ENCODE data around the gene DDC.

The DDC gene, protein sequence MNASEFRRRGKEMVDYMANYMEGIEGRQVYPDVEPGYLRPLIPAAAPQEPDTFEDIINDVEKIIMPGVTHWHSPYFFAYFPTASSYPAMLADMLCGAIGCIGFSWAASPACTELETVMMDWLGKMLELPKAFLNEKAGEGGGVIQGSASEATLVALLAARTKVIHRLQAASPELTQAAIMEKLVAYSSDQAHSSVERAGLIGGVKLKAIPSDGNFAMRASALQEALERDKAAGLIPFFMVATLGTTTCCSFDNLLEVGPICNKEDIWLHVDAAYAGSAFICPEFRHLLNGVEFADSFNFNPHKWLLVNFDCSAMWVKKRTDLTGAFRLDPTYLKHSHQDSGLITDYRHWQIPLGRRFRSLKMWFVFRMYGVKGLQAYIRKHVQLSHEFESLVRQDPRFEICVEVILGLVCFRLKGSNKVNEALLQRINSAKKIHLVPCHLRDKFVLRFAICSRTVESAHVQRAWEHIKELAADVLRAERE
- total RNA-seq = 0 to 0.16 (median 0) reads per million in 18 experiments

DNA sequence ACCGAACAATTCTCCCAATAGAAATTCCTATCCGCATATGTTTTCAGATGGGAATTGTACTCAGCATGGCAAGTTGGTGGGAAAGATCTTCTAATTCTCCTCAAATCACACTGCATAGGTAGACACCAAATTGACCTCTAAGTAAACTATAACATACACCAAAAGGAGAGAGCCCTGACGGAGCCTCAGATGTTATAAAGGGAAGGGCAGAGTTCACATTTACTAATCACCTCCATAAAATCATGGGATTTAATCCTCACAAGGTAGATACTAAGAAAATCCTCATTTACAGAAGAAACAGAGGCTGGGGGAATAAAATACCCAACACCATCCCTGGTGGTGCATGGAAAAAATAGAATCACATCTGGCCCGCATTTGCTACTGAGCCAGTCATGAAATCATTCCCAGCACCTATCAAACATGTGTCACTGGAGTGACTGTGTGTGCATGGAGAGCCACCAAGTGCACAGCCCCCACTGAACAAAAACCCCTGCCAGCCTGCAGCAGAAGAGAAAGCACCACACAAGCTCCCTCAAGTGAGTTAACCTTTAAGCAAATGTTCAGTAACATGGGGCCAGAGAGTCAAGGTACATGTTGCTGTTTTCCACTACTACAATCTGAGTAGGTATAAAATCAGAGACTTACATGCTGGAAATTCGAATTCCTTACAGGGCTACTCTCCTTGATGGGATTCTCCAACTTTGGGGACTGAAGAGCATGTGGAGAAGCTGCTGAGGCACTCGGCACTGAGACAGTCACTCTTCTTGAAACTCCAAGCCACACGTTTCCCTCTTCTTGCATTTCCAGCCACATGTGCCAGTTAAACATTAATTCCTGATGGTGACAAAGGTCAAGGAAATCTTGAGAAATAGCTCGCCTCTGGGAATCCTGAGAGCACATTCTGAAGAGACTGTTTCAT lies at the start of gene DDC:
Gene DDC, minus strand, starts transcription at position 766 of the 919 bp plus-strand sequence. CDS start 21,320 bp downstream, outside the sequence.
- no peak for DNase-seq

DNA sequence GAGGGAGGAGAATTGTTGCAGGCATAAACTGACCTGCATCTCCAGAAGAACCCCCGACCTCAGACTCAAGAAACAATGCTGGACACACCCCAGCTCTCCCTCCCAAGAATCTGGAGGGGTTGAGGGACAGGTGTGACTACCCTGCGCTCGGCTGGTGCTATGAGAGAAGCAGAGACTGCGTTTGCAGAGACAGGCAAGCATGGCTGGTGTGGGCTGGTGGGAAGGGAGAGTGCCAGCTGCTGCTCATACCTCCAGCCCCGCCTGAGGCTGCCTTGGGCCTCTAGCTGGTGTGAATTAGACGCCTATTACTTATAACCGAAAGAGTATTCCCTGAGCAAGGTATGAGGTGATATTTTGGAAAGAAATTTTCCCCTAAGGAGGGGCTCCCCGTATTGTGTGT lies 48.3 kb upstream of the DDC start:
- DNase-seq = no peak

DNA sequence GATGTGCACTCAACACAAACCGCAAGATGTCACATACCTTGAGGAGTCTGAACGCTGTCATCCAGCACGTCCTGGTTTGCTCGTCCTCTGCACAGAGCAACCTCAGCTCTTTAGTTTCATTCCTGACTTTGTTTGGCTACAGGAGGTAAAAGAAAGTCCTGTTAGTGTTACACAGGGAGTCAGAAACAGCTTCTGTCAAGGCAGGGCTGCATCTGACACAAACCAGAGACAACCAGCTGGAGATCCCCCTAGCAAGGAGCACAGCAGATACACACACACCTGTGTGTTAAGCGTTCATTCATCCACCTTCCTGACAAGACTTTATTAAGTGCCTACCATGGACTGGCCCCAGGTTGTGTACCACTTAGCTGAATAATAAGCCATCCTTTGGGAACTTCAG lies 47.5 kb upstream of the DDC start:
- DNase-seq = no peak

DNA sequence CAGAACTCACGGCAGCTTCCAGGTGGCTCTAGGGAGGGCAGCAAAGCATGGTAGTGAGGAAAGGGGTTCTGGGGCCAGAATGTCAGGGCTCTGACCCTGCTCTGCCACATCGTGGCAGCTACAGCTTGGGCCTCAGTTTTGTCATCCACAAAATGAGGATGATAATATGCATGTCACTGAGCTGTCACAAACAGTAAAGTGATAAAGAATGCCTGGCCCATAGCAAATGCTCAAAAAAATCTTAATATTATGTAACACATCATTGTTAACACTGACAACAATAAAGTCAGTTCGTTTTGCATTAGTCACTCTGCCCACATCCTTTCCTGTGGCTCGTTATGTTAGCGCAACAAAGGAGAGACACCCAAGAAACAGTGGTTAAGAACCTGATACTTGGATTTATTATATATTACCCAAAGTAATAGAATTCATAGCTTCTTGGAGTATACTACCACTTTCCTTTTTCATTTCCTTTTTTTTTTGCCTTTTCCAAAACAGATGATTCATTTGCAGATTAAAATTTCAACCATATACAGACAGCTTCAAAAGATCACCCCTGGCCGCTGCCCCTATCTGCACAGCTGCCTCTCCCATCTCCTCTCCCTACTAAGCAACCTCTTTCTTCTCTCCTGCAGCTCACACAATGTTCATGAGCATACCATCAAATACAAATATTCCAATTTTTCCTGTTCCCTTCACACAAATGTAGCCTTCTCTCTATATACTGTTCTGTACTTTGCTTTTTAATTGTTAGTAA lies 45.5 kb upstream of the DDC start:
- DNase-seq = peak; percentile 36 to 50

DNA sequence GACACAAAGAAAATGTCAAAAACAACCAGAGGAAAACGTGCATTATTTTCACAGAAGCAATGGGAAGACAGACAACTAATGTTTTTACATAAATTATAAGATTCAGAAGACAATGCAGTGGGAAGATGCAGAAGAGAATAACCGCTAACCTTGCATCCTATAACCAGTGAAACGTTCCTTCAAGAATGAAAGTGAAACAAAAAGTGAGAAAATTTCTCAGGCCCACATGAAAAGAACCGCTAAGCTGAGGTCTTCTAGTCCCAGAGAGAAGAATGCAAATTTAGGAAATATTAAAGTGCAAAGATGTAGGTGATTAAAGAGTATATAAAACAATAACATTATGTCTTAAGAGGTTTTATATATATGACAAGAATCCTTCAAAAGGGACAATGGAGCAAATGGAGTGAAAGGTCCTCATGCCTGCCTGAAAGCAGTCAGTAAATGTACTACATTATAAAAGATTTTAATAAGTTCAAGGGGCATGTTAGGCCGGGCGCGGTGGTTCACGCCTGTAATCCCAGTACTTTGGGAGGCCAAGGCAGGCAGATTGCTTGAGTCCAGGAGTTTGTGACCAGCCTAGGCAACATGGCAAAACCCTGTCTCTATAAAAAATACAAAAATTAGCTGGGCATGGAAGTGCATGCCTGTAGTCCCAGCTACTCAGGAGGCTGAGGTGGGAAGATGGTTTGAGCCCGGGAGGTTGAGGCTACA lies 43.1 kb upstream of the DDC start:
- DNase-seq = no peak

DNA sequence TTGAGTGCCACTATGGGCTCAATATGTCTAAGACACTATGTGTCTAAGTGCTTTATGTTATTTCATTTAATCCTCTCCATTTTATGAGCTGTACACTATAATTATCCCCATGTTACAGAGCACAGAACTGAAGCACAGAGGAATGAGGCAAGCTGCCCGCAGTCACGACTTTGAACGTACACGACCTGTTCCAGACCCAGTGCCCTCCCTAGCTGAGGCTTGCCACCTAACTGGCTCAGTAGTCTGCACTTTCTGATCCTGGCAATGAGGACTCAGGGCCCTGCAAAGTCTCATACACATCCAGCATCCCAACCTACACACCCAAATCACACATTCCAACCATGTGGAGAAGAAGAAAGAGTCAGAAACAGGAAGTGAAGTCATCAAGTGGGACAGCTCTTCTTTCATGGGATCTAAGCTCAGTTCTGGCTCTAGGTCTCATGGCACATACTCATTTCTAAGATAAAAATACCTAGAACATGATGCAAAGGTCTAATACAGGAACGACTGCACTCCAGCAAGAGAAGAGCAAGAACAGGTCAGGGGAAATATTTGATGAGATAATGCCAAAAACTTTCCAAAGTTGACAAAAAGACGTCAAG lies 42.4 kb upstream of the DDC start:
- DNase-seq = no peak

DNA sequence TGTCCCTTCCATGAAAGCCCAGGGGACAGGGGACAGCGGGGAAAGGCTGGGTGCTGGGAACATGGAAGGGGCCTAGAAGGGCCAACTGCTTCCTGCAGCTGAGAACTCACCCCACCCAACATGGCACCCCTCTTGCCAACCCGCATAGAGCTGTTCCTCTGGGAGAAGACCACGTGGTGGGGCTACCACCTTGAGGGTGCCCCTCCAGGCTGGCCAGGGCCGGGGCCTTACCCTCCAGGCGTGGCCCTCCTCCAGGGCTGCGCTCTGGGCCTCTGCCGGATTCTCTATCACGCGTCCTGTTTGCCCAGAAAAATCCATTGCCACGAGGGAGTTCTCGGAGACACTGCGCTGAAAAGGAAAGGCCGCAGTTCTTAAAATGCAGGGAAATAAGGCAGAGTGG lies 39.9 kb upstream of the DDC start:
- no peak for DNase-seq

DNA sequence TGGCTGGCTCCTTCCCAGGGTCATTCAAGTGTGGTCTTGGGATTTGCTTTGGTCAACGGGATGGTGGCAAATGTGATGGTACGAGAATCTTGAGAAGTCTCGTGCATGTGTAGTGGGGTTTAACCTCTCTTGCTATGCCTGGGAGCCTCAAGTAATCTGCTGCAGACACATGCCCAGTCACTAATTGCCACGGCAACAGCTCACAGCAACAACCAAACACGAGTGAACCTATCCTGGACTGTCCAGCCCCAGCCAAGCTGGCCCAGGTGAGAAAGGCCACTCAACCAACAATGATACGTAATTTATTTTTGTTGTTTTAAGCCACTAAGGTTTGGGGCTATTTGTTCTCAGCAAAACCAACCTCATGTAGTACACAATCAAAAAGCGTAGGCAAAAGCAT lies 38.1 kb upstream of the DDC start:
- DNase-seq = no peak

DNA sequence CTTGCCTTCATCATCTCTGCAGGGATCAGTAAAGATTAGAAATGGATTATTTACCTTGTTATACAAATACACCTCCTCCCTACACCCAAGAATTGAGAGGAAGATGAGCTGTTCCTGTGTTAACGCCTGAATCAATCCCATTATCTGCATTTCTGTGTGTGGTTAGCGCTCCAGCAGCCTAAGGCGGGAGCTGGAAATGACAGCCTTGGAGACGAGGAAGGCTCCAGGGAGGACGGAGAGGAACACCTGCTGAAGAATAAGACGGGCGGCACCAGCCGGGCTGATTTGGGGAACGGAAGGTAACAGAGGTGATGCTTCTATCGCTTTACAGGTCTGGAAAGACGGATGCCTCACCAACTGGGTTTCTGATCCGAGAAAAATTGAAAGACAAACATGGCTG lies 34.2 kb upstream of the DDC start:
- DNase-seq = no peak

DNA sequence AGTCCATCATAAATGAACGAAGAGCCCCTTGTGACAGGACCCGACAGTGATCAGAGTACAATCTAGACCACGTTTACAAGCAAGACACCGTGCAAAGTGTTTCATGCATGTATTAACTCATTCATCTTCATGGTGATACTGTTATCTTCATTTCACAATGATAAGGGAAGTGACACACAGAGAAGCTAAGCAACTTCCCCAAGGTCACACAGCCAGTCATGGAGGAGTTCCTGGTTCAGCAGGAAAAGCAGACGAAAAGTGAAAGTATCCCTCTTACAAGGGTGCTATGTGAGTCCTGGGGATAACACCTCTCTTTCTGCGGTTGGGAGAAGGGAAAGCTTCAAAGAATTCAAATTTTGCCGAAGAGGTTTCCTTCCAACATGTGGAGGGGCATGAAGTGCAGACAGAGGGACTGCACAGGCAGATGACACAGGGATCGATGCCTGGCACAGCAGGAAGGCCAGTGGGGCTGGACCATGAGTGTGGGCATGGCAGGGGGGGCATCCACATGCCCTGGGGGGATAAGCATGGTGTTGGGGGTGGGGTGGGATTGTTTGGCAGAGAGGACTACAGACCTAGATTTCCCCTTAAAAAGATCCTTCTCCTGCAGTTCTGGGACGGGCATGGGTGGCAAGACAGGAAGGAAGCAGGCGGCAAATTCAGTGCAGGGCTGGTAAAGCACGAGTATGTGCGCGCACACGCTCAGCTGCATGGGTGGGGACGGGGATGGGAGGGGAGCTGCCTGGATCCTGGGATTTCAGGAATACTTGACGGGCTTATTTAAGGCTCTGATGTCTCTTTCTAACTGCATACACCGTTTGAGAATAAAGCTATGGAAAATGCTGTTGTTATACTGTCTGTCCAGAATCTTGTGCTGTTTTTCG lies 33.5 kb upstream of the DDC start:
- peak; percentile 18 to 26 for DNase-seq

DNA sequence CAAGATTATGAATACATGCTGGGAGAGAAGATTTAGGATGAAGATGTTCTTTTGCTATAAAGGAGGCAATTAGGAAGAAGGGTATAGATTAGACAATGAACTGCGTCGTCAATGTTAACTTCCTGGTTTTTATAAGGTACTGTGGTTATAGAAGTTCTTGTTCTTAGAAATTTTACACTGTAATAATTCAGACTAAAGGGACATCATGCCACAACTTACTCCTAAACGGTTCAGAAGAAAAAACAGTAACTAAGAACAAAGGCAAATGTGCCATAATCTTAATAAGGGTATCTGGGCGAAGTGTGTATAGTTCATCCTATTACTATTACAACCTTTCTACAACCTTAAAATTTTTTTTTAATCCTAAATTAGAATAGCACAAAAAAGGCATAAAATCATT lies 31.3 kb upstream of the DDC start:
- DNase-seq = no peak

DNA sequence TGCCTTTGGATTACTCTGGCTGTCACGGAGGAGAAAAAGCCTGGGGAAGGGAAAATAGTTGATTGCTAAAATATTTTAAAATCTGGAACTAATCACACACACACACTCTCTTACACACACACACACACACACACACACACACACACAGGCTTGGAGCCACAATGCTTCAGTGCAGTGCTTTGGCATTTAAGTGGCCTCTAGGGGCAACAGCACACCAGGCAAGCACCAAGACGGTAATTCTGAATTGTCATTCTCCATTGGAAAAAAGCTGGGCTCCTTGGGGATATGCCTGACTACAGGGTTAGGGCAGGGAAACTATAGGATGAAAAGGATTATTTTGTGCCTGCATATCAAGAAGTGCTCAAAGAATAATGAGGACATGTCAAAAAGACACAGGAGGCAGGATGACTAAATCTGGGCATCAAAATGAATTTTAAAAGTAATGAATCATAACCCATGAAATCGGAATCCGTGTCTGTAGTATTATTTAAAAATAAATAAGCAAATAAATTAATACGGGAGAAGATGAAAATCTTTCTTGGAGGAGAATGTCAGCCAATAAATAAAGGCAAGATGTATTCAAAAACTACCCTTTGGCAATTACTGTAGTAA lies 30.4 kb upstream of the DDC start:
- DNase-seq = no peak

DNA sequence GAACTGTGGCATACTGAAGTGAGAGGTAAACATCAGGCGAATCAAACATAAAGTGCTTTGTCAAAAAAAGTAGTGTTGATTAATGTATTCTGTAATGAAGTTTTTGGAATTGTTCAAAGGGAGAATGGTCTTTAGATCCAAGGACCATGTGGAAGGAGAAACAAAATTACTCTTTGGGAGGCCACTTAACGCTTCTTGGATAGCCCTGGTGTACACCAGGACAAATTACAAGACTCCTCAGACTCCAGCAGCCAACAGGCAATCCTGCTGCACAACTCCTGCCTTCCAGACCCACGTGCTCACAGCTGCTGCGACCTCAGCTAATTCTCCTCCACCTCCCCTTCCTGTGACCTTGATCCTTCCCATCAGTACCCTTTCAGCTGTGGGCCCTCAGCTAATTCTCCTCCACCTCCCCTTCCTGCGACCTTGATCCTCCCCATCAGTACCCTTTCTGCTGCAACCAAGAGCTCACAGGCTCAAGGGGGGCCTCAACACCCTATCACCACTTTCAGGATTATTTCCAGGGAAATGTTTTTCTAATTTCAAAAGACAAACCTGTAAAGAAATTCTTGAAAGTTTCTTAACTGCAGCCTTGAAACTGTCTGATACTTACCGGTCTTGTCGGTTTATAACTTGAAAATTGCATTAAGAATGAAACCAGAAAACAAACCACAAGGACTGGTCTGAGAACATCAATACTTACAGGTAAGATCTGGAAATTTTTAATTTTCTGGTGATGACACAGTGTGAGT lies 29.7 kb upstream of the DDC start:
- DNase-seq = no peak

DNA sequence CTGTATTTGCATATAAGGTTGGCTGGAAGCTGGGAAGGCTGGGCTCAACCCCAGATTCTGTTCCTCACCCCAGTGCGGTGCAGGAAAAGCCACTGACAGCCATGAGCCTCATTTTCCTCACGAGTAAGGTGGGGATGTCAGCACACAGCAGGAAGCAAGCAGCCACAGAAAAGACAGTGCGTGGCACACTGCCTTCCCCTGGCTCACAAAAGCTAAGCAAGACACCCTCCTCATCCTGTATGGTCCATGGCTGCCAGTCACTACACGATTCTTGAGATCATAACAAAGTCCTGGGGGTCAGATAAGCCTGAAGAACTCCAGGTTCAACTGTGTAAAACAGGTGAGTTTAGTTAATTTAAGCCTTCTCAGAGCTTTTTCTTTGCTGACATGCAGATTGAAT lies 28.9 kb upstream of the DDC start:
- no peak for DNase-seq

DNA sequence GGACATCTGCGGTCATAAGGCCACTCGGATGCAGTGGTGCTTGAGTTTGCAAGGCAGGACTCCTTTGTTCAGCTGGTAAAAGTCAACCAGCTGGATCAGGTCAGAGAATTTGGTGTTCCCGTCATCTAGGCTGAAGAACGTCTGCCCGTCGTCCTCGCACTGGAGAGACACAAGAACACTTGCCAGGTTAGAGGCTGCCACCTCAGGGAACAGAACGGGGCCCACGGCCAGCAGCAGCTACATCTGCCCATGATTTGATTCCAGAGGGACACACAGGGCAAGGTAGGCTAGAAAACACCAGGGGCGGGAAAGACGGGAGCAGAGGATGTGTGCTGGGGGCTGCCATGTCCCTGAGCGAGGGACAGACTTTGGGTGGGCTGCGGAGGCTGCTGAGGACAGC lies 27.7 kb upstream of the DDC start:
- DNase-seq = no peak

DNA sequence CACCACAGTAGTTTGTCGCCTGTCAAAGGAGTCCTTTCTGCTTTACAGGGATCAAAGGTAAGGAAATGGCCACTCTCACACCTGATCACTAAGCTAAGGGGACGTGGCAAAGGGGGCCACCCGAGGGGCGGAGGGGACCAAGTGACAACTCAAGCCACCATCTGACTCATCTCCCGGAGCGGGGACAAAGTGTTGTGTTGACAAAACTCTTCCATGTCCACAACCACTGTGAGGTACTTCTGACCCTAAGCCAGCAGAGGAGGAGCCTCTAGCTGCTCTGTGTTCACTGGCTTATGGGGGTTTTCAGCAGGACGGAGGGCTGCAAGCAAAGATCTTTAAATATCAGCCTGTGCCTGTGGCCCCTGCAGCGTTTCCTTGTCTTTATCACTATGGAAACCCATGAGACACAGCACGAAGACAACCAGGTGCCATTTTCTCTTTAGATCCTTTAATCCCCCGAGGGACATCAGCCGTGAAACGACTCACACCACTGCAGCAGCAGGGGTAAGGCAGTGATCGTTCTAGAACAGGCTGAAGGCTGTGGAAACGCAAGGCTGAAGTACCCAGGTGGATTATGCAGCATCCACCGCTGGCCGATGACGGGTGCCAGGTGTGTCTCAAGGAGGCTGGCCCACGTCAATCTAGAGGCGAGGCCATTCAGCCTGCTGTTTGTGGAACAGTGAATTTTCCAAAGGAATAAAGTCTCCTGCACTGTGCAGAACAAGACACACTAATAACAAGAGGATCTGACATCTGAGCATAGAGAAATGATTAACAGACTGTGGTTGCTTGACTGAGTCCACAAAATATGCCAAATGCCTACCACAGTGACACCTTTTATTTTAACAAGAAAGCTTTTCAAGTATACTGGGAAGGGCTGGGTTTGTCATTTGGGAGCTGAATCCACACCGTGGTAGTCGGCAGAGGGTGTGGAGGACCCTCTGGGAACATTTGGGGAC lies 26.6 kb upstream of the DDC start:
- no peak for DNase-seq

DNA sequence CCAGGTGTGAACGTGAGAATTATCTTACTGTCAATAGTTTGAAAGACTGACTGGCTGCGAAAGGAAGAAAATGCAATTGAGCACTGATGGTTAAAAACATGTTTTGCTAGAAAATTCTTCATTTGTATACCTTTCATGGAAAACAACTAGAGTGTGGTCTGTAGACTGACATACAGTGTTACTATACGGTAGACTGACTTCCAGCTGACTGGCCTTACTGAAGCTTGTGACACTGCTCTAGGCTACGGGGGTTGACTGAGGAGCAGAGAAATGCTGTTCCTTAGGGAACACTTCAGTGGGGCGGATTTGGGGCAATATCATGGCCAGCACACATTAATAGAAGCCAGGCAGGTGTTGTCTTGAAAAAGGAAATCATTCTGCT lies 25.9 kb upstream of the DDC start:
- no peak for DNase-seq

DNA sequence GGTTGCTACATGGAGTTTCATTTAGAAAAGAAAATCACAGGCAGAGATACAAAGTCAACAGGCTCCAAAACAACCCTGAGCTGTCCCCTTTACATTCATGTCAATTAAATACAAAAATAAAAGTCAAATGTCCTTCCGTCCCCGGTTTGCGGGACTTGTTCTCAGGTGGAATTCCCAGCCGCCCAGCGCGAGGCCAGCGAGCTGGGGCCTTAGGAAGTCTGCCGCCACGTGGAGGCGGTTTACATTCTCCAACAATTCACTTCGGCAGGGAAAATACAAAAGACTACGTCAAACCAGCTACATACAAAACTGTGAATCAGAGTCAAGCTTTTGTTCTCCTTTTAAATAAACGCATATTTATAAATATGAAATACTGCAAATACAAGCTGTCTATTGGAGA lies 25.3 kb upstream of the DDC start:
- DNase-seq = no peak
